HG02970 (cell line): Measurements from ENCODE around the gene MTG2.

ENCODE experiments used
- ATAC-seq: cut with Tn5 transposase; IDR thresholded peaks from one replicate; pipeline ENCODE4 v1.9.1; 2021; ENCODE audit warnings: mild to moderate bottlenecking, moderate library complexity, moderate number of reproducible peaks; ENCODE audit not compliant: unreplicated experiment, low FRiP score

Gene MTG2

GRCh38 chr20:62178316-62179161, 4.3 kb upstream of the MTG2 start:
- ATAC-seq: no peak

GRCh38 chr20:62179162-62179504, 3.7 kb upstream of the MTG2 start:
- no peak for ATAC-seq

DNA sequence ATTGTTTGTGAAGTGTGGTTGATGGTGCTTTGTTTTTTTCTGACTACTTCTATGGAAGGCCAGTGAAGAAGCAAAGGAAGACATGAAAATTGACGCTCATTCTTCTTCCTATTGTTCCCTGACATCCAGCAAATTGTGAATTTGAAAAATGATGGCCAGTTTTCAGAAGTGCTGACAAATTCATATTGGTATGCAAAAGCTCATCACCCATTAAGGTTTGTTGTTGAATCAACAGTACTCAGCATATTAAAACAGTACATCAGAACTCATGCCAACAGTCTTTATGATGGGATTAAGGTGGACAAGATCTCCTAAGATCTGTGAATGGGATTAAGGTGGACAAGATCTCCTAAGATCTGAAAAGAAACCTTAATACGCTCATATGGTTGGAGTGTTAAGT, 1.0 kb upstream of the MTG2 start:
- no peak for ATAC-seq

GRCh38 chr20:62183426-62184142, 756 bp downstream of the MTG2 start:
- no peak for ATAC-seq

GRCh38 chr20:62186096-62186426, 3.2 kb downstream of the MTG2 start:
- ATAC-seq: no peak

DNA sequence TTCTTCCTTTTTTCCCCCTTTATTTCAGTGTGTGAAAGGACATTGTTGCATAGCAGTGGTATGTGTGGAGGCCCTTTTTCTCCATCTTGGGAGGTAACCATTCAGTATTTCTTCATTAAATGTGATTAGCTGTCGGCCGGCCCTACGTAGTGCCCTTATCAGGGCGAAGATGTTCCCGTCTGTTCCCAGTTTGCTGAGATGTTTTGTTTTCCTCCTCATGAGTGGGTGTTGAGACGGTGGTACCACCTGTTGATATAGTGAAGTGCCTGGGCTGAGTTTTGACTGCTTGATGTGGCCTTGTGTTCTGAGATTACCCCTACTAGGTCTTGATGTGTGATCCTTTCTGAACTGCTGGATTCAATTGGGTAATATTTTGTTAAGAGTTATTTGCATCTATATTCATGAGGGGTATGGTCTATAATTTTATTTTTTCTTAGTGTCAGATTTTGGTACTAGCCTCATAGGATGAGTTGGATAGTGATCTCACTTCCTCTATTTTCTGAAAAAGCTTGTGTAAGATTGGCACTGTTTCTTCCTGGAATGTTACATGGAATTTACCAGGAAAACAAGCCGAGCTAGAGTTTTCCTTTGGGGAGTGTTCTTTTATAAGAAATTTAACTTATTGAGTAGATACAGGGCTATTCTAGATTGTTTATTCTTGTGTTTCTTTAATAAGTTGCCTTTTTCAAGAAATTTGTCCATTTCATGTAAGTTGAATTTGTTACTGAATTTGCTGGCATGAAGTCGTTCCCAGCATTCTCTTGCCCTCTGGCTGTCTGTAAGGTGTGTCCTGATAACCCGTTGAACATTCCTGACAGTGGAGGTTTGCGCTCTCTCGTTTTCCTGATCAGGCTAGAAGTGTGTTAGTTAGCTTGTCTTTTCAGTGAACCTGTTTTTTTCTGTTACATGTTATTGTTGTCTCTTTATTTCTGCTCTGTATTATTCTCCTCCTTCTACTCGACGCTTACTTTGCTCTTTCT, 4.3 kb downstream of the MTG2 start:
- no peak for ATAC-seq

- no peak for ATAC-seq
These were observed 8.0 kb downstream of the MTG2 start for GRCh38 chr20:62190639-62191411.

DNA sequence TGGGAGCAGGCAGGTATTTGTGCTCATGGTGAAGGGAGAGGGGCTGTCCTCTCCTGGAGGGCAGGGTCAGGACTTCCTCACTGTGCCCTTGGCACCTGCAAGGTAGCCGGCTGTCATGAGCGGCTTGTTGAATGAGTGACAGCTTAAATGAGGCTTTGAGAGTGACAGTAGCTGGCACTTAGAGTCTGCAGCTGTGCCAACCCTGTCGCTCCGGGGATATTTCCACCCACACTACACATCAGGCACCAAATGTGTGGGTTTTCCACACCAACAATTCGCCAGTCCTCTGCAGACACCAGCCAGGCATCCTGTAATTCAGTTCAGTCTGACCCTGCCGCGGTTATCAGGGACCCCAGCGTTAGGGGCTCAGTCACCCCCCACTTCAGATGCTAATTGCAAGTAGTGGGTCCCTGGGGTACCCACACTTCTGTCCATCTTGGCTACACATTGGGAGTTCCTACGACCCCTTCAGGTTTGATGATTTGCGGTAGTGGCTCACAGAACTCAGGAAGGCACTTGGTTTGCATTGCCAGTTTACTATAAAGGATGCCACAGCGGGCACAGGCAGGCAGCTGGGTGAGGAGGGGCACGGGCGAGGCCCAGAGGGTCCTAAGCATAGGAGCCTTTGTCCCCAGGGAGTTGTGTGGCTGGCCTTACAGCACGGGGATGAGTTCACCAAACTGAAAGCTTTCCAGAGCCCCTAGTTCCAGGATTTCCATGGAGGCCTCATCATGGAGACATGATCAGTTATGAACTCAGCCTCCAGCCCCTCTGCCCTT, 9.1 kb downstream of the MTG2 start:
- ATAC-seq: no peak

GRCh38 chr20:62192635-62193034, 9.8 kb downstream of the MTG2 start:
- no peak for ATAC-seq

DNA sequence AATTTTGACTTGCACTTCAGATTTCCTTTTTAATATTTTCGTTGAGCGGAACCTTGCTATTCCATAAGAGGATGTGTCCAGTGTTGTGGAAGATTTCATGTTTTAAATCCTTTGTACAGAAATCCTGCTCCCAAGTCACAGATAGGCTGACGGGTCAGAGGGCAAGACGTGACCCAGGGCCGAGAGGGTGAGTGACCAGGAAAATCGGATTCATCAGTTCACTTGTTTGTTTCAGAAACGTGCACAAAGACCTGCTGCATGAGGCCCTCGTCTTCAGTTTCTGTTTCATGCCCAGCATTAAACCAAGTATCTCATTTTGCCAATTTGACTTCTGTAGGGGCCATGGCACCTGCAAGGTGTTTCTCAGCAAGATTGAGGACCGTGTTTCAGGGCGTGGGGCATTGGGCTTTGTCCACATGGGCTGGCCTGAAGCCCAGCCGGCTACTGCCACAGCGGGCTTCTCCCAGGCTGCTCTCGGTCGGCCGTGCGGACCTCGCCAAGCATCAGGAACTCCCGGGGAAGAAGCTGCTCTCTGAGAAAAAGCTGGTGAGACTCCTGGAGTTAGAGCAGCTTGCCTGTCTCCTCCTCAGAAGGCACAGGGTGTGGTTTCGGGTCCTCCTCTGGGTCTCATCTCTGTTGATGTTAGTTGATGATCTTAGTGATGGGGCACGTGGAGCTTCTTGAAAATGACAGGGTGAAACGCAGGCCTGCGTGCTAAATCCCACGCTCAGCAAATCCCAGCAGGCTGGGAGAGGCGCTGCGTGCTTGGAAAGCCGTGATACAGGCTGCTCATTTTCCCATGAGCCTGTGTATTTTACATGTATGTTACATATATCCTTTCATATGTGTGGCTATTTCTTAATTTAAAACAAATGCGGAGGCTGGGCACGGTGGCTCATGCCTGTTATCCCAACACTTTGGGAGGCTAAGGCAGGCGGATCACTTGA, 10.5 kb downstream of the MTG2 start:
- no peak for ATAC-seq

GRCh38 chr20:62195075-62195405, 12.2 kb downstream of the MTG2 start:
- ATAC-seq: no peak

- ATAC-seq: no peak
These were observed 12.9 kb downstream of the MTG2 start for GRCh38 chr20:62195736-62196135.

- no peak for ATAC-seq
These were observed 13.5 kb downstream of the MTG2 start for GRCh38 chr20:62196286-62196685.

DNA sequence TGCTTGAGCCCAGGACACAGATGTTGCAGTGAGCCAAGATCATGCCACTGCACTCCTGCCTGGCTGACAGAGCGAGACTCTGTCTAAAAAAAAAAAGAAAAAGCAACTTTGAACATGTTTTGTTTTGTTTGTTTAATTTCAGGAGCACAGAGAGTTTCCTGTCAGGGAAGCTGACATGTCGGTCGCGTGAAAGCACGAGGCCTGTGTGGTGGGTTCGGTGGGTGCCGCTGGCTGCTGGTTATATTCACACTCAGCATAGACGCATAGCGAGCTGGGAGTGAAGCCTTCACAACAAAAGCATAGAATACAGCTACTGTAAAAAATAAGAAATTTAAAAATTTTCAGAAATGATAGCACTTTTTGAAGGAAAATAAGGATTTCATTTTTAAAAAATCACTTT, 14.5 kb downstream of the MTG2 start:
- ATAC-seq: no peak

- no peak for ATAC-seq
These were observed 15.0 kb downstream of the MTG2 start for GRCh38 chr20:62197801-62198200.

DNA sequence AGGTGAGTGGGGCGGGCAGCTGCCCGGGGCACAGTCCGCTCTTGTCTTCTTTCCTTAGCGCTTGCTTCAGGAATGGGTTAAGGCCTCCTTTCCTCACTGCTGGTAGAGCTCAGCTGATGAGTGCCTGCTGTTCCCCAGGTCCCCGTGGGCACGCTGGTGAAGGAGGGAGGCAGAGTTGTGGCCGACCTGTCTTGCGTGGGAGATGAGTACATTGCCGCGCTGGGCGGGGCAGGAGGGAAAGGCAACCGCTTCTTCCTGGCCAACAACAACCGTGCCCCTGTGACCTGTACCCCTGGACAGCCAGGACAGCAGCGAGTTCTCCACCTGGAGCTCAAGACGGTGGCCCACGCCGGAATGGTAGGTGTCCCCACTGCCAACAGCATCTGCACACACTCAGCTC, 15.7 kb downstream of the MTG2 start:
- ATAC-seq: no peak

- ATAC-seq: no peak
These were observed 16.1 kb downstream of the MTG2 start for GRCh38 chr20:62198931-62199330.

DNA sequence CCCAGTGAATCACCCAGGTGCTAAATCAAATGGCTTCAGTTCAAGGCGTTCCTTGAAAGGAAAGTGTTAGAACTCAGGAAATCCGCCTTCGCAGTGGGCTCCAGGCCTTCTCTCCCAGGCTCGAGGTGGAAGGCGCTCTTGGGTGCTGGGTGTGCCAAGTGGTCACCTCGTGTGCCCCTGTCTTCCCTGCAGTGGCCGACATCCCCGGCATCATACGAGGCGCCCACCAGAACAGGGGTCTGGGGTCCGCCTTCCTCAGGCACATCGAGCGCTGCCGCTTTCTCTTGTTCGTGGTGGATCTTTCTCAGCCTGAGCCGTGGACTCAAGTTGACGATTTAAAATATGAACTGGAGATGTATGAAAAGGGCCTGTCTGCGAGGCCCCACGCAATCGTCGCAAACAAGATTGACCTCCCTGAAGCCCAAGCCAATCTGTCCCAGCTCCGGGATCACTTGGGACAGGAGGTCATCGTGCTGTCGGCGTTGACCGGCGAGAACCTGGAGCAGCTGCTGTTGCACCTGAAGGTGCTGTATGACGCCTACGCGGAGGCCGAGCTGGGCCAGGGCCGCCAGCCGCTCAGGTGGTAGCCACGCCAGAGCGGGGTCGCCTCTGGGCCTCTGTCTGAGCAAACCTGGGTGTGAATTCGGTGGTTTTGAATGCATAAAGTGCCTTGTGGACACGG, 17.8 kb downstream of the MTG2 start:
- no peak for ATAC-seq
